H1 (cell line): ENCODE results near the gene LEFTY1.

Experiments
- ATF2 ChIP-seq: IDR thresholded peaks from 2 replicates; pipeline ENCODE4 v1.6.1; 2012; ENCODE audit warnings: low read length, inconsistent platforms
- CREB1 ChIP-seq: IDR thresholded peaks from 2 replicates; pipeline ENCODE4 v1.6.1; 2012; ENCODE audit warnings: inconsistent platforms
- CTCF ChIP-seq, 3 experiments: IDR thresholded peaks; 1 replicate in 2 of 3; 2 replicates in 1 of 3; pipeline versions ENCODE4 v1.5.1 to v1.6.1; 2011; ENCODE audit warnings: low read length in 3 of 3, mild to moderate bottlenecking in 3 of 3, inconsistent platforms in 2 of 3, low read depth in 1 of 3, moderate library complexity in 1 of 3; ENCODE audit not compliant: insufficient read depth in 1 of 3; ENCODE audit errors: control extremely low read depth in 1 of 3
- E2F6 ChIP-seq: IDR thresholded peaks from 2 replicates; pipeline ENCODE4 v1.6.1; 2012; ENCODE audit warnings: inconsistent platforms
- POLR2A ChIP-seq, 2 experiments: IDR thresholded peaks; 1 replicate in 1 of 2; 2 replicates in 1 of 2; pipeline ENCODE4 v1.6.1; 2011; ENCODE audit warnings: low read depth in 2 of 2, low read length in 2 of 2, mild to moderate bottlenecking in 2 of 2; ENCODE audit errors: control extremely low read depth in 1 of 2
- SP2 ChIP-seq: IDR thresholded peaks from 2 replicates; pipeline ENCODE4 v1.6.1; 2012; ENCODE audit warnings: mild to moderate bottlenecking, low read length, inconsistent platforms

- TF ChIP-seq CTCF (IDR thresholded peaks at IDR 0.05; ENCODE audit: control extremely low read depth in 1 of 3, insufficient read depth in 1 of 3, low read depth in 1 of 3, low read length in 3 of 3) (no peak), E2F6 (no peak), POLR2A (IDR thresholded peaks at IDR 0.05; ENCODE audit: control extremely low read depth in 1 of 2, low read depth in 2 of 2, low read length in 2 of 2) (no peak), CREB1 (no peak), ATF2 (no peak), SP2 (no peak)
These were observed 40.7 kb downstream of the LEFTY1 start for GRCh38 chr1:225848030-225848955.
